ENCODE results near the gene UPK3BL1.
"Not testable (repeated sequence)": the region's sequence is repeated elsewhere in the genome, so short reads cannot be mapped to it uniquely, and the experiment has no call there.

GRCh38 chr7:102606848-102607247 lies 35.7 kb downstream of the UPK3BL1 start:
- TF ChIP-seq CTCF (conservative IDR thresholded peaks at IDR 0.05 in 1 of 2, IDR thresholded peaks at IDR 0.05 in 1 of 2; ENCODE audit: low read depth in 1 of 2, low read length in 2 of 2); EZH2 (IDR thresholded peaks at IDR 0.05; ENCODE audit: low read length, missing control alignments): not testable (repeated sequence)

Data from fibroblast of lung (primary cell).